Lower leg skin (tissue), 3 donors: Measurements from ENCODE around the gene PPM1M.

Experiments
- POLR2A ChIP-seq, 2 donors: fragments of 450-650 bp; IDR thresholded peaks; one replicate each; pipeline ENCODE4 v1.6.1; 2016 to 2017; ENCODE audit warnings: antibody characterized with exemption in 2 of 2, mild to moderate bottlenecking in 1 of 2, moderate library complexity in 1 of 2
- TF ChIP-seq, protein P1 (sequence below), 3 donors: fragments of 450-650 bp; IDR thresholded peaks; one replicate each; pipeline ENCODE4 v1.5.1; 2016; ENCODE audit warnings: antibody characterized with exemption in 3 of 3, mild to moderate bottlenecking in 3 of 3, moderate library complexity in 2 of 3

- TF ChIP-seq, protein P1, sequence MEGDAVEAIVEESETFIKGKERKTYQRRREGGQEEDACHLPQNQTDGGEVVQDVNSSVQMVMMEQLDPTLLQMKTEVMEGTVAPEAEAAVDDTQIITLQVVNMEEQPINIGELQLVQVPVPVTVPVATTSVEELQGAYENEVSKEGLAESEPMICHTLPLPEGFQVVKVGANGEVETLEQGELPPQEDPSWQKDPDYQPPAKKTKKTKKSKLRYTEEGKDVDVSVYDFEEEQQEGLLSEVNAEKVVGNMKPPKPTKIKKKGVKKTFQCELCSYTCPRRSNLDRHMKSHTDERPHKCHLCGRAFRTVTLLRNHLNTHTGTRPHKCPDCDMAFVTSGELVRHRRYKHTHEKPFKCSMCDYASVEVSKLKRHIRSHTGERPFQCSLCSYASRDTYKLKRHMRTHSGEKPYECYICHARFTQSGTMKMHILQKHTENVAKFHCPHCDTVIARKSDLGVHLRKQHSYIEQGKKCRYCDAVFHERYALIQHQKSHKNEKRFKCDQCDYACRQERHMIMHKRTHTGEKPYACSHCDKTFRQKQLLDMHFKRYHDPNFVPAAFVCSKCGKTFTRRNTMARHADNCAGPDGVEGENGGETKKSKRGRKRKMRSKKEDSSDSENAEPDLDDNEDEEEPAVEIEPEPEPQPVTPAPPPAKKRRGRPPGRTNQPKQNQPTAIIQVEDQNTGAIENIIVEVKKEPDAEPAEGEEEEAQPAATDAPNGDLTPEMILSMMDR (IDR thresholded peaks at IDR 0.05): no peak
- TF ChIP-seq POLR2A (IDR thresholded peaks at IDR 0.05): no peak
Observed at GRCh38 chr3:52237006-52237656, 8.4 kb upstream of the PPM1M start.
